ENCODE data around the gene AGRN.
"Not testable (repeated sequence)": the region's sequence is repeated elsewhere in the genome, so short reads cannot be mapped to it uniquely, and the experiment has no call there.

AGRN gene

DNA sequence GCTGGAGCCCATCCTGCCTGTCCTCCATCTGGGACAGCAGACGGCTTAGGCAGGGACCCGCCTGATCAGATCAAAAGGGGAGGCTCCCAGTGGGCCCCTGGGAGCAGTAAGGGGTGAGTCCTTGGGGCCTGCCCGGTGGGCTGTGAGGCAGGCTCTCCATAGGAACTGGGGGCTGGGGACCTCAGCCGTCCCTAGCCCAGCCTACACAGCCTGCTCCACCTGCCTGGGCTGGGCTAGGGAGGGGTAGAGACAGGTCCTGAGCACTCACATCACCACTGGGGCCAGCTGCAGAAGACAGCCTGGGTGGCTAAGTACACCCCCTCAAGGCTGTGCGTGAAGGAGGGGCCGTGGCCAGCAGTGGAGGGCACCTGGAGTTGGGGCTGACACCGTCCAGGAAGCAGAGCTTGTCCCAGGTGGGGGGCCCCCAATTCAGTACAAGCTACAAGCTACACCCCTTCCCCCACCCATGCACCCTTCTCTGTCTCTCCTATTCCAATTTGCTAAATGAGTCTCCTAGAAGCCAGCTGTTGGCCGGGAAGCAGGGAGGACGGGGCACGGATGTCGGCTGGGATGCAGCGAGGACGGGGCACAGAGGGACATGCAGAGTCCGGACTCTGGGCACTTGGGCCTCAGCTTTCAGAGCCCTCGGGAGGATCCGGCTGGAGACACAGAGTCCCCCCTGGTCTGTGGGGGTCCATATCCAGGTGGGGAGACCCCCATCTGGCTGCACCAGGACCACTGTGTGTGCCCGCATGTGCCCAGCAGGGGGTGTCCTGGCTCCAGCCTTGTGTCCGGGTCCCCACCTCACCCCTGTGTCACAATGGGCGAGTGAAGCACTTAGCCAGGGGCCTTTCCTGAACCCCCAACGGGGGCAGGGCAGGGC, 4.9 kb upstream of the AGRN start:
- no peak for DNase-seq (ENCODE audit: low read depth)
- H3K4me3 ChIP-seq (ENCODE audit: low read length): peak overlapping the region; percentile 70; the same call in 1 of the 2 replicates
- peak; percentile 29 for TF ChIP-seq CTCF (conservative IDR thresholded peaks at IDR 0.05; ENCODE audit: low read length)

- DNase-seq (ENCODE audit: low read depth); H3K4me3 ChIP-seq (ENCODE audit: low read length): not testable (repeated sequence)
Measured at GRCh38 chr1:1017397-1018320, 2.3 kb upstream of the AGRN start.

GRCh38 chr1:1018321-1018685, 1.6 kb upstream of the AGRN start:
- not testable (repeated sequence) for DNase-seq (ENCODE audit: low read depth); H3K4me3 ChIP-seq (ENCODE audit: low read length)

DNA sequence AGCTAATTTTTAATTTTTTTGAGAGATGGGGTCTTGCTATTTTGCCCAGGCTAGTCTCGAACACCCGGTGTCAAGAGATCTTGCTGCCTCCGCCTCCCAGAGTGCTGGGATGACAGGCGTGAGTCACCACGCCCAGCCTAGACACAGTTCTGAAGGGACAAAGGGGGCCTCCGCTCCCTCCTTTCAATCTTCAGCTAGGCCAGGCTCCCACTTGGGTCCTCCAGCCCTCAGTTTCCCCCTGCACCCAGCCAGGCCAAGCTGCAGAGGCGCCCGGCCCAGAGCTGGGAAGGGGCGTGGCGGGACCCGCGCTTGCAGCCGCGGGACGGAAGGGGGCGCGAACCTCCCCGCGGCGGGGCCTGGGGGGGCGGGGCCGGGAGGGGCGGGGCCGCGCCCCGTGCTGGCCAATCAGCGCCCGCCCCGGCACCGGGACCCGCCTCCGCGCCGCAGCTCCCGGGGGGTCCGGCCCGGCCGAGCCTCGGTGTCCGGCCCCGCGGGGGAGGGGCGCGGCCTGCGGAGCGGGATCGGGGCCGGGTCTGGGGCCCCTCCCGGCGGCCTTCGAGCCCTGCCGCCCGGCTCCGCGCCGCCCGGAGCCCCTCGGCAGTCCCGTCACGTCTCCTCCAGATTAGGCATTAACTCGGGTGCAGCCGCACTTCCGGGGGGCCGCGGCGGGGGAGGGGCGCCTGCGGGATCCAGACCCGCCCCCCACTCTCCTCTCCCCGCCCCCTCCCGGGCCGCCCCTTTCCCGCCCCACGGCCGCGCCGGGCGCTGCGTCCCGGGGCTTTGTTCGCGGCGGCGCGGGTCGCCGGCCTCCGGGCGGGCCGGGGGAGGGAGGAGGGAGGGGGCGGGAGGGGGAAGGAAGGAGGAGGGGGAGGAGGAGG, 559 bp upstream of the AGRN start:
- H3K4me3 ChIP-seq (ENCODE audit: low read length): peak overlapping the region; percentile 49
- DNase-seq (ENCODE audit: low read depth): peak; percentile 81
- no peak; the same call in none of the 2 replicates for TF ChIP-seq CTCF (conservative IDR thresholded peaks at IDR 0.05; ENCODE audit: low read length)

DNA sequence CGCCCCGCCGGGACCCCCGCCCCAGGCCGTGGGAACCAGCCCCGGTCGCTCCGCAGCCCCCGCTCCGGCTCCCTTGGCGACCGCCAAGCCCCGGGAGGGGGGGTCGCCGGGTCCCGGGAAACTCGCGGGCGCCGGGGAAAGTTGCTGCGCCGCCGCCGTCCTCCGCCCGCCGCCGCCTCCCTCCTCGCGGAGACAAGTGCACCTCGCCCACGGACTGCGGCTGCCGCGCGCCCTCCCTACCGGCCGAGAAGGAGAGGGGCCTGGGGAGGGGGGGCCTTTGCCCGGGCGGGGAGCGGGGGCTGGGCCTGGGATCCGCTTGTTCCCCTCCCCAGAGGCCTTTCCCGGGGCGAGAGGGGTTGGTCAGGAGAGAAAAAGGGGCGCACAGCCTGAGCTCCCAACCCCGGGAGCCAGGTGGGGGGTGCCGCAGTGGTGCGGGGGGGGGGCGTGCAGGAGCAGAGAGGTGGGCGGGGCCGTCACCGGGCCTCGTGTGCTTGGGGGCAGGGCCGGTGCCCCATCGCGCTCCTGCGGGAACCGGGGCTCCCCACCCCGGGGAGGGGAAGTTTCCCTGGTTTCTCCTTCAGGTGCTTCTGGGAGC, 592 bp downstream of the AGRN start:
- no peak for TF ChIP-seq CTCF (conservative IDR thresholded peaks at IDR 0.05; ENCODE audit: low read length)
- DNase-seq (ENCODE audit: low read depth): no peak
- H3K4me3 ChIP-seq (ENCODE audit: low read length): peak overlapping the region; percentile 66

- H3K4me3 ChIP-seq (ENCODE audit: low read length): peak overlapping the region; percentile 66
- DNase-seq (ENCODE audit: low read depth): peak; percentile 73
- no peak for TF ChIP-seq CTCF (conservative IDR thresholded peaks at IDR 0.05; ENCODE audit: low read length)
Measured at GRCh38 chr1:1021010-1021919, 1.3 kb downstream of the AGRN start.

GRCh38 chr1:1021920-1022259, 2.0 kb downstream of the AGRN start:
- H3K4me3 ChIP-seq (ENCODE audit: low read length): peak overlapping the region; percentile 66
- no peak for DNase-seq (ENCODE audit: low read depth)
- no peak for TF ChIP-seq CTCF (conservative IDR thresholded peaks at IDR 0.05; ENCODE audit: low read length)
